Tibial nerve (tissue), 4 donors: ENCODE results near the gene CCDC169. TPM values are rescaled to one million over a fixed set of nuclear protein-coding genes. Genes with fewer than 3 reads are reported as not detected.
"Not testable (repeated sequence)": the region's sequence is repeated elsewhere in the genome, so short reads cannot be mapped to it uniquely, and the experiment has no call there.

ENCODE experiments used
- DNase-seq, 2 donors: peaks; one replicate each; pipeline ENCODE4 v3.0.0-alpha.2; 2019; ENCODE audit warnings: low spot score in 2 of 2
- H3K27ac ChIP-seq, 4 donors: fragments of 200-600 bp; sonication (generic) in 3 of 4; one replicate each; pipeline ENCODE4 v1.5.1; 2017 to 2019; ENCODE audit warnings: mild to moderate bottlenecking in 1 of 4
- H3K27me3 ChIP-seq, 2 donors: fragments of 200-600 bp; sonication (generic) in 1 of 2; one replicate each; pipeline versions ENCODE4 v1.5.1 to v1.6.0; 2017 to 2019
- H3K36me3 ChIP-seq, 3 donors: fragments of 200-600 bp; sonication (generic); one replicate each; pipeline ENCODE4 v1.5.1; 2018 to 2019
- H3K4me1 ChIP-seq, 4 donors: fragments of 200-600 bp; sonication (generic) in 3 of 4; one replicate each; pipeline ENCODE4 v1.5.1; 2017 to 2019
- H3K4me3 ChIP-seq, 4 donors: fragments of 200-600 bp; sonication (generic) in 3 of 4; one replicate each; pipeline ENCODE4 v1.5.1; 2017 to 2019; ENCODE audit warnings: mild to moderate bottlenecking in 1 of 4, moderate library complexity in 1 of 4
- H3K9me3 ChIP-seq, 4 donors: fragments of 200-600 bp; sonication (generic) in 3 of 4; one replicate each; pipeline ENCODE4 v1.5.1; 2017 to 2019
- CTCF ChIP-seq, 5 experiments: fragments of 200-600 bp in 3 of 5; fragments of 450-650 bp in 2 of 5; sonication (generic) in 3 of 5; IDR thresholded peaks; one replicate each; pipeline ENCODE4 v1.5.1; 2016 to 2019; ENCODE audit warnings: antibody characterized with exemption in 5 of 5, mild to moderate bottlenecking in 3 of 5, moderate library complexity in 2 of 5
- EP300 ChIP-seq, 2 donors: sonication (generic); formaldehyde crosslinking; IDR thresholded peaks; one replicate each; pipeline ENCODE4 v1.6.1; 2017; ENCODE audit warnings: antibody characterized with exemption in 2 of 2, mild to moderate bottlenecking in 1 of 2
- POLR2A ChIP-seq, 2 donors: fragments of 450-650 bp; IDR thresholded peaks; one replicate each; pipeline ENCODE4 v1.6.1; 2017; ENCODE audit warnings: antibody characterized with exemption in 2 of 2, mild to moderate bottlenecking in 2 of 2, moderate library complexity in 2 of 2
- WGBS, 2 donors: methylation state at CpG; one replicate each; pipeline ENCODE4 v1.1.5; 2018; 5-methylcytosine and 5-hydroxymethylcytosine counted together
- total RNA-seq, 4 donors: library from RNA; depleted of rRNA; stranded (reverse); fragments of >200 nt; gene quantifications; one replicate each; pipeline ENCODE4 v1.1.0, GENCODE V29; 2016

Gene CCDC169
- total RNA-seq, 4 donors from 2014 or later = 0.30 to 0.63 (median 0.39) TPM; not detected in 1

DNA sequence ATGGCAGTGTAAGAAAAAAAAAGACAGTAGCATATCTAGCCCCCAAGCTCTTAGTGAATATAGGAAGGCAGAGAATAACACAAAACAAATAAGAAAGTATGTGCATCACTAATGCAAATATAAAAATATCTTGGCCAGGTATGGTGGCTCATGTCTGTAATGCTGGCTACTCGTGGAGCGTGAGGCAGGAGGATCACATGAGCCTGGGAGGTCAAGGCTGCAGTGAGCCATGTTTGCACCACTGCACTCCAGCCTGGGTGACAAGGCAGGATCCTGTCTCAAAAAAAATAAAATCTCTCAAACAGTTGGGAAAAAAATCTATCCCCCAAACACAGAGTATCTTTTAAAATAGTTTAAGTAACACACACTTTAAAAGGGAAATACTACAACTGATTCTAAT is 31.2 kb upstream of the CCDC169 start:
- Histone ChIP-seq H3K36me3 (peaks cover 0 to 70% (median 3%) of the 10 kb centered on the region in 3 donors), H3K9me3 (no peaks in the 10 kb centered on the region), H3K4me1 (peaks cover 0 to 49% (median 2%) of the 10 kb centered on the region in 4 donors), H3K4me3 (no peak overlapping the region), H3K27me3 (no peaks in the 10 kb centered on the region), H3K27ac (no peak overlapping the region)
- 82 to 96% methylated on average over 2 of the region's 2 CpGs for WGBS, 2 donors
- TF ChIP-seq CTCF (IDR thresholded peaks at IDR 0.05) (no peak), POLR2A (IDR thresholded peaks at IDR 0.05) (no peak), EP300 (IDR thresholded peaks at IDR 0.05) (no peak)
- DNase-seq = no peak

DNA sequence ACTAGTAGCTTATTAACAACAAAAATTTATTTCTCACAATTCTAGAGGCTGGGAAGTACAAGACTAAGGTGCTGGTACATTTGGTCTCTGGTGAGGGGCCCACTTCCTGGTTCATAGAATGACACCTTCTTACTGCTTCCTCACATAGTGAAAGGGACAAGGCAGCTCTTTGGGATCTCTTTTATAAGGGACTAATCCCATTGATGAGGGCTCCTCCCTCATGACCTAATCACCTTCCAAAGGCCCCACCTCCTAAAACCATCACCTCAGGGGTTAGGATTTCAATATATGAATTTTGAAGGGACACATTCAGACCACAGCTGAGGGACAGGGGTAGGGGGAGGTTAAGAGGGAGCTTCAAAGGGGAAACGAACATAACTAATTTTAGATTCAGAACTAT is 28.3 kb upstream of the CCDC169 start:
- no peak for TF ChIP-seq EP300 (IDR thresholded peaks at IDR 0.05)
- TF ChIP-seq POLR2A (IDR thresholded peaks at IDR 0.05) = no peak
- no peak for TF ChIP-seq CTCF (IDR thresholded peaks at IDR 0.05)
- peaks cover 0 to 24% (median 0%) of the 10 kb centered on the region in 4 donors for H3K4me1 ChIP-seq
- H3K4me3 ChIP-seq = no peak overlapping the region
- no peak overlapping the region for H3K27ac ChIP-seq
- DNase-seq = no peak
- no peaks in the 10 kb centered on the region for H3K27me3 ChIP-seq
- peaks cover 0 to 81% (median 3%) of the 10 kb centered on the region in 3 donors for H3K36me3 ChIP-seq
- H3K9me3 ChIP-seq = no peaks in the 10 kb centered on the region
- WGBS, 2 donors = 79 to 90% methylated on average over 1 of the region's 1 CpG

DNA sequence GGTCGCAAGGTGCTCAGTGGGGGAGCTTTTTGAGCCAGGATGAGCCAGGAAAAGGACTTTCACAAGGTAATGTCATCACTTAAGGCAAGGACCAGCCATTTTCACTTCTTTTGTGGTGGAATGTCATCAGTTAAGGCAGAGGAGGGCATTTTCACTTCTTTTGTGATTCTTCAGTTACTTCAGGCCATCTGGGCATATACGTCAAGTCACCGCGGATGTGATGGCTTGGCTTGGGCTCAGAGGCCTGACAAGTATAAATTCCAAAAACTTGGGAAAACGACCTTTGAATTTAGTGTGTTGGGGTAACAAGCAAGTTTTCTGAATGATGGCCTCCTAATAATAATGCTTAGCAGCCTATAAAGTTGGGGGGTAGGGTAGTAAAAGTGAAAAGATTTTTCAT is 27.3 kb upstream of the CCDC169 start:
- H3K4me3 ChIP-seq, DNase-seq, H3K27ac ChIP-seq, H3K27me3 ChIP-seq, H3K9me3 ChIP-seq: not testable (repeated sequence)
- Histone ChIP-seq H3K36me3 (peaks cover 0 to 83% (median 3%) of the 10 kb centered on the region in 3 donors), H3K4me1 (peaks cover 0 to 15% (median 0%) of the 10 kb centered on the region in 4 donors)
- WGBS, 2 donors = 81 to 90% methylated on average over 5 of the region's 5 CpGs

- WGBS, 2 donors = 94 to 97% methylated on average over 1 of the region's 1 CpG
- H3K4me3 ChIP-seq = no peak overlapping the region
- H3K4me1 ChIP-seq = peaks cover 0 to 8% (median 0%) of the 10 kb centered on the region in 4 donors
- H3K27me3 ChIP-seq = no peaks in the 10 kb centered on the region
- no peak for TF ChIP-seq EP300 (IDR thresholded peaks at IDR 0.05)
- no peak overlapping the region for H3K27ac ChIP-seq
- H3K9me3 ChIP-seq = no peaks in the 10 kb centered on the region
- H3K36me3 ChIP-seq = peaks cover 0 to 74% (median 3%) of the 10 kb centered on the region in 3 donors
- DNase-seq = no peak
Measured at GRCh38 chr13:36323951-36324566, 26.4 kb upstream of the CCDC169 start.

DNA sequence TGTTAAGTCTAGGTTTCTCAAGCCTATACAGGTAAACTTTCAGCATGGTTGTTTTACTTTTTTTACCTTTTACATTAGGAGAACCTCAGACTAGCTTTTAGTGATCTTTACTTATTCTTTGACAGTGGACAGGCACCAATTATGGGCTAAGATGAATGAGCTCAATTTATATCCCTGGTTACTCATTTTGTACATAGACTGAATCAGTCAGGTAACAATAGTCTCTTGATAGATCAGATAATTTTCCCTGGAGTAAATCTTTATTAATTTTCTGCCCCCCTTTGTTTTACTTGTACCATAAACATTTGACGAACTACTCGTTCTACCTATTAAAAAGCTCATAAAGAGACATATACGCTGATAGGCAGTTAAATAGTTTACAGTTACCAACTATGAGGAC is 25.8 kb upstream of the CCDC169 start:
- TF ChIP-seq EP300 (IDR thresholded peaks at IDR 0.05) (no peak), POLR2A (IDR thresholded peaks at IDR 0.05) (no peak), CTCF (IDR thresholded peaks at IDR 0.05) (no peak)
- DNase-seq = no peak

DNA sequence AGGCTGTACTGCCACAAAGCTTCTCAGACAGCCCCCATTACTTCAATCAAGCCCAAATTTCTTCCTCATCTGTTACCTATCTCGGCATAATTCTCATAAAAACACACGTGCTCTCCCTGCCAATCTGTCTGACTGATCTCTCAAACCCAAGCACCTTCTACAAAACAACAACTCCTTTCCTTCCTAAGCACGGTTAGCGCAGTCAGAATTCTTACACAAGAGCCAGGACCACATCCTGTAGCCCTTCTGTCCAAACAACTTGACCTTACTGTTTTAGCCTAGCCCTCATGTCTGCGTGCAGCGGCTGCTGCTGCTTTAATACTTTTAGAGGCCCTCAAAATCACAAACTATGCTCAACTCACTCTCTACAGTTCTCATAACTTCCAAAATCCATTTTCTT is 22.2 kb upstream of the CCDC169 start:
- H3K9me3 ChIP-seq, H3K4me3 ChIP-seq, DNase-seq, H3K27me3 ChIP-seq, H3K4me1 ChIP-seq: not testable (repeated sequence)
- 76% methylated on average over 6 of the region's 6 CpGs for WGBS, 2 donors
- peaks cover 0 to 47% (median 3%) of the 10 kb centered on the region in 3 donors for H3K36me3 ChIP-seq
- H3K27ac ChIP-seq = peak overlapping the region in 1 of 4 donors; percentile 7

More for the DNA sequence above, 25.8 kb upstream of the CCDC169 start:
- H3K4me1 ChIP-seq = peaks cover 0 to 3% (median 0%) of the 10 kb centered on the region in 4 donors
- H3K27ac ChIP-seq = no peak overlapping the region
- peaks cover 0 to 68% (median 3%) of the 10 kb centered on the region in 3 donors for H3K36me3 ChIP-seq
- H3K27me3 ChIP-seq = no peaks in the 10 kb centered on the region
- H3K9me3 ChIP-seq = no peaks in the 10 kb centered on the region
- 91 to 94% methylated on average over 3 of the region's 3 CpGs for WGBS, 2 donors
- H3K4me3 ChIP-seq = no peak overlapping the region
